Measurements from ENCODE around the gene CDC25B.

- TF ChIP-seq CTCF (optimal IDR thresholded peaks at IDR 0.05 in 1 of 3, IDR thresholded peaks at IDR 0.05 in 1 of 3, conservative IDR thresholded peaks at IDR 0.05 in 1 of 3; ENCODE audit: extremely low read depth in 1 of 3, insufficient read depth in 2 of 3, low read length in 3 of 3), result no peak
- no peak for TF ChIP-seq EZH2 (IDR thresholded peaks at IDR 0.05; ENCODE audit: low read length)
Observed at GRCh38 chr20:3748073-3748472, 48.0 kb upstream of the CDC25B start.

All from keratinocyte (primary cell).